ENCODE data around the gene RP9. TPM values are rescaled to one million over a fixed set of nuclear protein-coding genes. Genes with fewer than 3 reads are reported as not detected.

The RP9 gene
- total and polyA plus RNA-seq, 4 experiments from 2014 or later: 15.1 to 23.9 (median 17.6) TPM

- H3K4me1 Mint-ChIP-seq: peaks cover 0 to 2% (median 0%) of the 10 kb centered on the region in 4 donors
- CTCF ChIA-PET (ENCODE audit: partially characterized antibody): interaction anchor here (0.9 to 1.8 kb wide), 2 partner anchors 16 to 244 kb away, joined by 4 to 6 read pairs; no protein-coding TSS in a partner anchor
- Histone ChIP-seq H3K9me3 (ENCODE audit: control insufficient read depth in 1 of 2, low read length in 2 of 2) (no peaks in the 10 kb centered on the region), H3K4me3 (ENCODE audit: low read length in 2 of 2) (no peak overlapping the region), H3K4me1 (ENCODE audit: insufficient read depth, low read length) (no peaks in the 10 kb centered on the region), H3K27me3 (ENCODE audit: insufficient read depth, low read length) (no peaks in the 10 kb centered on the region), H3K36me3 (ENCODE audit: insufficient read depth, low read length) (peaks cover 19% of the 10 kb centered on the region), H3K27ac (ENCODE audit: low read depth, low read length) (no peak overlapping the region)
- intact Hi-C loops (cut with micrococcal nuclease): no loop called here
- DNase-seq: no peak
- peaks cover 24 to 29% of the 10 kb centered on the region in 2 donors for H3K36me3 Mint-ChIP-seq
- peaks cover 0 to 1% (median 0%) of the 10 kb centered on the region in 8 donors for H3K9me3 Mint-ChIP-seq
- peaks cover 0 to 2% of the 10 kb centered on the region in 2 donors for H3K27me3 Mint-ChIP-seq
- POLR2A ChIA-PET (ENCODE audit: partially characterized antibody): interaction anchor here (0.8 kb wide), 1 partner anchor 52 kb away, joined by 3 read pairs; no protein-coding TSS in a partner anchor
- no peak overlapping the region for H3K4me3 Mint-ChIP-seq
- peak overlapping the region in 1 of 7 donors; percentile 46 for H3K27ac Mint-ChIP-seq
These were observed 17.5 kb downstream of the RP9 start for GRCh38 chr7:33091641-33092191.

GRCh38 chr7:33091111-33091531 lies 18.1 kb downstream of the RP9 start:
- H3K9me3 ChIP-seq (ENCODE audit: control insufficient read depth in 1 of 2, low read length in 2 of 2): no peaks in the 10 kb centered on the region
- Mint-ChIP-seq H3K27ac (no peak overlapping the region), H3K27me3 (peaks cover 0 to 2% of the 10 kb centered on the region in 2 donors), H3K9me3 (peaks cover 0 to 7% (median under 1%) of the 10 kb centered on the region in 8 donors), H3K4me3 (no peak overlapping the region), H3K36me3 (peaks cover 18 to 23% of the 10 kb centered on the region in 2 donors), H3K4me1 (peaks cover 0 to 2% (median 0%) of the 10 kb centered on the region in 4 donors)
- ChIA-PET POLR2A (ENCODE audit: partially characterized antibody) (interaction anchor here (0.8 kb wide), 1 partner anchor 52 kb away, joined by 3 read pairs; no protein-coding TSS in a partner anchor), CTCF (ENCODE audit: partially characterized antibody) (interaction anchor here (0.9 to 1.8 kb wide), 2 partner anchors 16 to 244 kb away, joined by 4 to 6 read pairs; no protein-coding TSS in a partner anchor)
- no peak for DNase-seq
- no peak overlapping the region for H3K27ac ChIP-seq (ENCODE audit: low read depth, low read length)
- intact Hi-C loops (cut with micrococcal nuclease): no loop called here
- H3K36me3 ChIP-seq (ENCODE audit: insufficient read depth, low read length): peaks cover 13% of the 10 kb centered on the region
- H3K4me1 ChIP-seq (ENCODE audit: insufficient read depth, low read length): no peaks in the 10 kb centered on the region
- no peaks in the 10 kb centered on the region for H3K27me3 ChIP-seq (ENCODE audit: insufficient read depth, low read length)
- no peak overlapping the region for H3K4me3 ChIP-seq (ENCODE audit: low read length in 2 of 2)

GRCh38 chr7:33089142-33089541 lies 20.1 kb downstream of the RP9 start:
- no peak overlapping the region for H3K27ac Mint-ChIP-seq
- Histone ChIP-seq H3K27me3 (ENCODE audit: insufficient read depth, low read length) (no peaks in the 10 kb centered on the region), H3K4me1 (ENCODE audit: insufficient read depth, low read length) (no peaks in the 10 kb centered on the region), H3K4me3 (ENCODE audit: low read length in 2 of 2) (no peak overlapping the region), H3K36me3 (ENCODE audit: insufficient read depth, low read length) (peaks cover 5% of the 10 kb centered on the region), H3K9me3 (ENCODE audit: control insufficient read depth in 1 of 2, low read length in 2 of 2) (no peaks in the 10 kb centered on the region), H3K27ac (ENCODE audit: low read depth, low read length) (no peak overlapping the region)
- peaks cover 5 to 11% of the 10 kb centered on the region in 2 donors for H3K36me3 Mint-ChIP-seq
- ChIA-PET POLR2A (ENCODE audit: partially characterized antibody) (no interaction called here), CTCF (ENCODE audit: partially characterized antibody) (no interaction called here)
- peaks cover 0 to 11% (median 3%) of the 10 kb centered on the region in 8 donors for H3K9me3 Mint-ChIP-seq
- no peak for DNase-seq
- peaks cover 0 to 4% of the 10 kb centered on the region in 2 donors for H3K27me3 Mint-ChIP-seq
- intact Hi-C loops (cut with micrococcal nuclease): no loop called here
- H3K4me1 Mint-ChIP-seq: peaks cover 0 to 2% (median 0%) of the 10 kb centered on the region in 4 donors
- H3K4me3 Mint-ChIP-seq: no peak overlapping the region

GRCh38 chr7:33087858-33088257 lies 21.3 kb downstream of the RP9 start:
- ChIA-PET POLR2A (ENCODE audit: partially characterized antibody) (no interaction called here), CTCF (ENCODE audit: partially characterized antibody) (no interaction called here)
- Mint-ChIP-seq H3K9me3 (peaks cover 0 to 11% (median 3%) of the 10 kb centered on the region in 8 donors), H3K4me1 (peaks cover 0 to 2% (median 0%) of the 10 kb centered on the region in 4 donors), H3K36me3 (peaks cover 5% of the 10 kb centered on the region in 2 donors), H3K27me3 (peaks cover 0 to 4% of the 10 kb centered on the region in 2 donors), H3K27ac (no peak overlapping the region), H3K4me3 (no peak overlapping the region)
- Histone ChIP-seq H3K27ac (ENCODE audit: low read depth, low read length) (no peak overlapping the region), H3K9me3 (ENCODE audit: control insufficient read depth in 1 of 2, low read length in 2 of 2) (no peaks in the 10 kb centered on the region), H3K27me3 (ENCODE audit: insufficient read depth, low read length) (no peaks in the 10 kb centered on the region), H3K36me3 (ENCODE audit: insufficient read depth, low read length) (no peaks in the 10 kb centered on the region), H3K4me3 (ENCODE audit: low read length in 2 of 2) (no peak overlapping the region), H3K4me1 (ENCODE audit: insufficient read depth, low read length) (no peaks in the 10 kb centered on the region)
- DNase-seq: no peak
- intact Hi-C loops (cut with micrococcal nuclease): no loop called here

- Mint-ChIP-seq H3K9me3 (peaks cover 0 to 11% (median 3%) of the 10 kb centered on the region in 8 donors), H3K36me3 (no peaks in the 10 kb centered on the region), H3K4me3 (no peak overlapping the region), H3K4me1 (peaks cover 0 to 2% (median 0%) of the 10 kb centered on the region in 4 donors), H3K27me3 (peaks cover 0 to 4% of the 10 kb centered on the region in 2 donors), H3K27ac (no peak overlapping the region)
- Histone ChIP-seq H3K9me3 (ENCODE audit: control insufficient read depth in 1 of 2, low read length in 2 of 2) (no peaks in the 10 kb centered on the region), H3K4me1 (ENCODE audit: insufficient read depth, low read length) (no peaks in the 10 kb centered on the region), H3K27me3 (ENCODE audit: insufficient read depth, low read length) (no peaks in the 10 kb centered on the region), H3K4me3 (ENCODE audit: low read length in 2 of 2) (no peak overlapping the region), H3K36me3 (ENCODE audit: insufficient read depth, low read length) (no peaks in the 10 kb centered on the region), H3K27ac (ENCODE audit: low read depth, low read length) (no peak overlapping the region)
- intact Hi-C loops (cut with micrococcal nuclease): no loop called here
- POLR2A ChIA-PET (ENCODE audit: partially characterized antibody): no interaction called here
- DNase-seq: no peak
- CTCF ChIA-PET (ENCODE audit: partially characterized antibody): no interaction called here
These were observed 21.8 kb downstream of the RP9 start for GRCh38 chr7:33087356-33087755.

GRCh38 chr7:33079763-33080690 lies 29.2 kb downstream of the RP9 start:
- H3K27me3 Mint-ChIP-seq: peaks cover 0 to 4% of the 10 kb centered on the region in 2 donors
- peaks cover 19% of the 10 kb centered on the region for H3K4me1 ChIP-seq (ENCODE audit: insufficient read depth, low read length)
- peaks cover 0 to 7% (median 0%) of the 10 kb centered on the region in 8 donors for H3K9me3 Mint-ChIP-seq
- no peak overlapping the region for H3K27ac Mint-ChIP-seq
- H3K9me3 ChIP-seq (ENCODE audit: control insufficient read depth in 1 of 2, low read length in 2 of 2): no peaks in the 10 kb centered on the region
- intact Hi-C loops (cut with micrococcal nuclease): no loop called here
- H3K27me3 ChIP-seq (ENCODE audit: insufficient read depth, low read length): no peaks in the 10 kb centered on the region
- no peak for DNase-seq
- no peak overlapping the region for H3K27ac ChIP-seq (ENCODE audit: low read depth, low read length)
- H3K36me3 Mint-ChIP-seq: no peaks in the 10 kb centered on the region
- H3K4me3 ChIP-seq (ENCODE audit: low read length in 2 of 2): no peak overlapping the region
- POLR2A ChIA-PET (ENCODE audit: partially characterized antibody): interaction anchor here (1.1 kb wide), 1 partner anchor 17 kb away, joined by 3 read pairs; the partner anchor contains the start of gene NT5C3A
- H3K4me3 Mint-ChIP-seq: no peak overlapping the region
- H3K36me3 ChIP-seq (ENCODE audit: insufficient read depth, low read length): no peaks in the 10 kb centered on the region
- CTCF ChIA-PET (ENCODE audit: partially characterized antibody): interaction anchor here (0.8 kb wide), 1 partner anchor 27 kb away, joined by 3 read pairs; no protein-coding TSS in a partner anchor
- H3K4me1 Mint-ChIP-seq: peaks cover 16 to 22% (median 19%) of the 10 kb centered on the region in 4 donors

GRCh38 chr7:33079096-33079495 lies 30.1 kb downstream of the RP9 start:
- Mint-ChIP-seq H3K4me3 (no peak overlapping the region), H3K27ac (no peak overlapping the region), H3K4me1 (peaks cover 16 to 22% (median 19%) of the 10 kb centered on the region in 4 donors), H3K27me3 (peaks cover 0 to 2% of the 10 kb centered on the region in 2 donors), H3K36me3 (no peaks in the 10 kb centered on the region), H3K9me3 (no peaks in the 10 kb centered on the region)
- no peak for DNase-seq
- peaks cover 19% of the 10 kb centered on the region for H3K4me1 ChIP-seq (ENCODE audit: insufficient read depth, low read length)
- intact Hi-C loops (cut with micrococcal nuclease): no loop called here
- no peaks in the 10 kb centered on the region for H3K27me3 ChIP-seq (ENCODE audit: insufficient read depth, low read length)
- no peak overlapping the region for H3K4me3 ChIP-seq (ENCODE audit: low read length in 2 of 2)
- ChIA-PET POLR2A (ENCODE audit: partially characterized antibody) (no interaction called here), CTCF (ENCODE audit: partially characterized antibody) (no interaction called here)
- no peaks in the 10 kb centered on the region for H3K9me3 ChIP-seq (ENCODE audit: control insufficient read depth in 1 of 2, low read length in 2 of 2)
- H3K36me3 ChIP-seq (ENCODE audit: insufficient read depth, low read length): no peaks in the 10 kb centered on the region
- no peak overlapping the region for H3K27ac ChIP-seq (ENCODE audit: low read depth, low read length)

Measured in CD4-positive, alpha-beta memory T cell (primary cell).